Esophagus muscularis mucosa (tissue), 3 donors: ENCODE data around the gene HOATZ.

Experiments
- CTCF ChIP-seq, 3 experiments: fragments of 200-600 bp in 2 of 3; fragments of 450-650 bp in 1 of 3; sonication (generic) in 2 of 3; IDR thresholded peaks; one replicate each; pipeline ENCODE4 v1.5.1; 2017 to 2019; ENCODE audit warnings: antibody characterized with exemption in 3 of 3, mild to moderate bottlenecking in 2 of 3, moderate library complexity in 1 of 3
- EP300 ChIP-seq: sonication (generic); formaldehyde crosslinking; IDR thresholded peaks from one replicate; pipeline ENCODE4 v1.6.1; 2017; ENCODE audit warnings: antibody characterized with exemption

GRCh38 chr11:111525456-111525855 is 10.9 kb downstream of the HOATZ start:
- TF ChIP-seq CTCF (IDR thresholded peaks at IDR 0.05) = no peak
- TF ChIP-seq EP300 = no peak
